GM19324 (cell line): Measurements from ENCODE around the gene CD58.

Experiments
- ATAC-seq: cut with Tn5 transposase; IDR thresholded peaks from one replicate; pipeline ENCODE4 v1.9.1; 2021; ENCODE audit warnings: mild to moderate bottlenecking, moderate library complexity; ENCODE audit not compliant: unreplicated experiment, low FRiP score

The CD58 gene

DNA sequence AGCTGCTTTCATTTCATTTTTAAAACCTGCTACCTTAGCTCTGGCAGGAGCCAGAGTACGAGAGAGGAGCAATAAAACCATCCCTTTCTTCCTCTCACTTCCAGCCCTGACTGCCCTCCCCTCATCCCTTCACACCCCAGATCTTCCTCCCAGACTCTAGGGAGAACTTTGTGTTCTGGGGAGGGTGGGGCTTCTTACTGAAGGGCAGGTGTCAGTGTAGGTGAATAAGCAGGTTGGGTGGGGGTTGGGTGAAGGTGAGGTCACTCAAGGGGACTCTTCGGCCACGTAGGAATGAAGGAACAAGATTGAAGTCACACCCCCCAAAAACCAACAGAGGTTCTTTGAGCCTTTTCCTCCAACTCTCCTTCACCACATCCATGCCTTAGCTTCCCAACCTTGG, 88.9 kb downstream of the CD58 start:
- ATAC-seq = no peak

DNA sequence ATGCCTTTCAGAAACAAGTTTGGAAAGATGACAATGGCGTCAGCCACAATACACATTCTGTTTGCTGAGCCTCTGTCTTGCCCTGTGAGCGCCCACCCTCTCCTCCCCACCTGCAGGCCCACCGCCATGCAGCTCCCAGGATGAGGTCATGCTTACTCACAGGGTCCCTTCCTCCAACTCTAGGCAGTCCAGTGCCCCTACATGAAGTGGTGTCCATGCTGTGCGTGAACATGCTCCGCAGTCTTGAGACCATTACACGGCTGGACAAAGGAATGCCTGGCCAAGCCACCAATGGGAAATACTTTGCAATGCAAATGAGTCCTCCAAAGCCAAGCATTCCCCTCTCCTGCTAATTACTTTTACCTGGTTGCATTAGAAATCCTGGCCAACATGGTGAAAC, 92.2 kb downstream of the CD58 start:
- no peak for ATAC-seq

DNA sequence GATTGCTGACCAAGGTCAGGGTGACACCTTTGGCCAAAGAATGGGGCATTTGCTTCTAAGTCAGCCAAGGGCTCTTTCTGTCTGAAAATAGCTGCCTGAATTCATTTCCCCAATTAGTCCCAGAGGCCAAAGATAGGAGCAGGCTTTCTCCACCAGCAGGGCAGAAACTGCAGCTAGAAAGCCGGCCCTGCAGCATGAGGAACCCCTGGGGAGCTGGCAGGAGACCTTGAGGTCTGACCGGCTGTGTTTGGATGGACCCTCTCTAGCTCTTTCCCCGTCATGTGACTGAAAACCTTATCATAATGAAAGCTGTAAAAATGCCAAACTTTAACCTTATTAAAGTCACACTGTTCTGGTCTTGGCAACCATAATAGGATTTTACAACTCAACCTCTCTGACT, 93.4 kb downstream of the CD58 start:
- ATAC-seq = no peak

DNA sequence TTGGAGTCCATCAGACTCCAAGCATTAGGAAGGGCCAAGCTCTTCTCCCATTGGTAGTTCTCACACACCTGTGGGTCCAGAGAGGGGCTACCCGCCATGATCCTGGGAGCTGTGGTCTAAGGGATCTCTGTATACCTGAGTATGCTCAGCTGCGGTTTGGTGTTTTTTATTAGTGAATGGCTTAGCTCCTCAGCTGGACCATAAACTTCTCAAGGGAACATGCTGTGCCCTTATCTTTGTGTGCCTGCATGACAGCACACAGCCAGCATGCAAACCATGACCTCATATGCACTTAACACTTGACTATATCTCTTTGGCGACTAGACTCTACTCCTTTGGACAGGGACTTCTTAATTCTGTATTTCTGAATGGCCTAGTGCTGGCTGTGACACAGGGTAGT, 94.5 kb downstream of the CD58 start:
- ATAC-seq = no peak

DNA sequence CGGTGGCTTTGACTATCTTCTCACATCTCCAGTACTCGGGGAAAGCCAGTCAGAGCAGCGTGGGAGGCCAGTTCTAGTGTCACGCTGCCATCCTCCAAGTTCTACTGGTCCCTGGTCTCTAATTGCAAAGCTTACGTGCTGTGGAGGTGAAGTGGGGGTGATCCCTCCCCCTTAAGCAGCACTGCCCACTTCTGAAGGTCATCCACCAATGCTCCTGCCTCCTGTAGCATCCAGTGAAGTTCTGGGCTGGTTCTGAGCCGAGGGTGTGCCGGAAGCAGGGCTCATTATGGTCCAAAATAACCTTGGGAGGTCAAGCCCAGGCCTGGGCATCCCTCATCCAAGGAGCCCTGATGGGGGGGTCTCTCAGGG, 95.0 kb downstream of the CD58 start:
- ATAC-seq = no peak

DNA sequence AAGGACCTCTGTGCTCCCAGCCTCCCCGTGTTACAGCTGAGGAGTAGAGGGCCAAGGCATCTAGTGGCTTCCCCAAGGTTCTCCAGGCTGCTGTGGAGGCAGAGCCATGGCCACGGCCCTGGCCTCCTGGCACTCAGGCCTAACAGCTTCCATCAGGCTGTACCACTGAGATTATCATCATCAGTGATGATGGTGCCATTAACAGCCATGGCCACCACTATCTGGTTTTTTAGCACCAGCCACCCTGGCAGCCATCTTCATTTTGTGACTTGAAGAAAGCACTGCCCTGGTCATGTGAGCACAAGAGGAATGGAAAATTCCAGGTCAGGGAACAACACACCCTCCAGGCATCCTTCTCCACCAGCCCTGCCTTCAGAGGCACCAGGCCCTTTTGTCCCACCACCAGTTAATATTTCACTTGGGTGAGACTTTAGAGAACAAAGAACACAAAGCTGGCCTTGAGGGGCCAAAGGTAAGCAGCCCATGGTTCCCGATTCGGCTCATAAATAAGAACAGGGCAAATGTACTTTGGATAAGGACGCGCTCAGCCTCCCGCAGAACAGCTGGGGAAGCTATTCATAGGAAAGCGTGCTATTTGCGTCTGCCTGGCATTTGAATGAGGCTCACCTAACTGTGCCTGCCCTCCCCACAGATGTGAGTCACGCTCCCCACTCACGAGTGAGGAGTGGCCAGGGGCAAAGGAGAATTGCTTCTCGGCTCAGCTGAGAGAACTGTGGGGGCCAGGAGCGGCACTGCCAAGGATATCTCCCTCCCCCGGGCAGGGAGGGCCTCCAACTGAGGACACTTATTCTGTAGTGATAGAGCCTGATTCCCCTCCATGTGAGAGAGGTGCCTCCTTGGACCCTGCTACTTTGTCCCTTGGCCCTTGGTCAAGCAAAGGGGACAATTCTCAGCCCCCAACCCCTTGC, 95.6 kb downstream of the CD58 start:
- no peak for ATAC-seq

DNA sequence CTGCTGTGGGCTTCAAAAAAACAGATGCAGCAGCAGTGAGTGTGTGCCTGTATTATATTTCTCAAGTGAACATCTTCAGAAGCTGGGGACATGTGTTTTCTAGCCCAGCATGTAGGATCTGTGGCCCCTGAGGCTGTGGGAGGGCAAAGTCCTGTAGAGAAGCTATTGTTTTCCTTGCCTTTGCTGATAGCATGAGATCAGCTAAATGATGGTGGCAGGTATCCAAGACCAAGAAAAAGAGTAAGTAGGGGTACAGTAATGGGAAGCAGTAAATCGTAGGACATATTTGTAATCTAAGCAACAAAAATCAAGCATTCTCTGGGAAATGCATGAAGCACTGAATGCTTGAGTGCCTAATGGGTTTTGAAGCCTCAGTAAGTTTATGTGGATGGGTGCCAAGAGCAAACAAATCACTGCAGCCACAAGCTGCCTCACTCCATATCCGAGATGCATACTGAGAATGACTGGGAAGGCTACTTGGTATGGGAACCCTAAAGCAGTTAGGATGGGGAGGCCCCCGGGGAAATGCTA, 98.3 kb downstream of the CD58 start:
- no peak for ATAC-seq

DNA sequence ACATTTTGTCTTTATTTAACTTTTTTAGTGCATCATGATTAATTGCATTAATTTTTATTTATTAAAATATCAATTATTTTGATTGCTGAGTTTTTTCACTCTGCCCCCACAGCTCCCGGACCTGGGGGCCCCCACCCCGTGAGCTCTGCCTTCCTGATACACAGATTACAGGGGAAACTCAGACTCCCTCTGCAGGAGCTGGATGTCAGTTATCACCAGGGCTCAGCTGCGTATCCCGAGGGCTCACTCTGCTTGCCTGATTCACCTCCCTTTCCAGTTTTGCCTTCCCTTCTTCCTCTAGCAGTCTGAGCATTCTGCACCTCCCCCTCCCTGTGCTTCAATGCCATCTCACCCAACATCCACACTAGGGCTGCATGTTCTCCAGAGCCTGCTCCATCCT, 99.6 kb downstream of the CD58 start:
- no peak for ATAC-seq

DNA sequence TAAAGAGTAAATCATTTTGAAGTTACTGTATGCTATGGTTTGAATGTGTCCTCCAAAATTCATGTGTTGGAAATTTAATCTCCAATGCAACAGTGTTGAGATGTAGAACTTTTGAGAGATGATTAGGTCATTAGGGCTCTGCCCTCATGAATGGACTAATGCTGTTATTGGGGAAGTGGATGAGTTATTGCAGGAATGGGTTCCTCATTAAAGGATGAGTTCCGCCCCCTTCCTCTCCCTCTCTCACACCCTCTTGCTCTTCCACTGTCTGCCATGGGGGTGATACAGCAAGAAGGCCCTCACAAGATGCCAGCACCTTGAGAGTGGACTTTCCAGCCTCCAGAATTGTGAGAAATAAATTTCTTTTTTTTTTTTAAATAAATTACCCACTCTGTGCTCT, 100.2 kb downstream of the CD58 start:
- no peak for ATAC-seq

DNA sequence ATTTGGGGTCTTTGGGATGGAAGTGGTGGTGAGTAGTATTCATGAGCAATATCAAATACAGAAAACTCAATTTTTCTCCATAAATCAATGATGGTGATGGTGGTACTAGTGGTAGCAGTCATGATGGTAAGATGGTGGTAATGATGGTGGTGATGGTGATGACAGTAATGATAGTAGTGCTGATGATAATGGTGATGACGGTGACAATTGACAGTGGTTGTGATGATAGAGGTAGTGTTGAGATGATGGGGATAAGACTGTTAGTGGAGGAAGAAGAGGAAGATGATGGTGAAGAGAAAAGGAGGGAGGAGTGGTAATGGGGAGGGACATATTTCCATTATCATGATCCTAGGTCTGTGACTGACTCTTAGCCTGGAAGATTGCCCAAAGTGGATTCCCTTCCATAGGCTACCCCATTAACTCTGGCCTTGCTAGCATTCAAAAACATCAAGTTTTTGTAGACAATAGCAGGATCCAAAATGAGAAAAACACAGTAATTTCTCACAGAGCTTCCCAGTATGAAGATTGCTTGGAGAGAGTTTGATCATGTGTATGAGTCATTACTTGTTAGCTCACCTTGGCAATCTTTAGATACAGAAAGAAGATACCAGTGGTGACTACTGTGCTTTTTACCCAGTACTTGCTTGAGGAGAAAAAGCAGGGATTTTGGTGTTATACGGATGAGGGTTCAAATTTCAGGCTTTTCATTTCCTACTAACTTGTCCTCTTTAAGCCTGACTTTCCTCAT, 103.8 kb downstream of the CD58 start:
- ATAC-seq = no peak

DNA sequence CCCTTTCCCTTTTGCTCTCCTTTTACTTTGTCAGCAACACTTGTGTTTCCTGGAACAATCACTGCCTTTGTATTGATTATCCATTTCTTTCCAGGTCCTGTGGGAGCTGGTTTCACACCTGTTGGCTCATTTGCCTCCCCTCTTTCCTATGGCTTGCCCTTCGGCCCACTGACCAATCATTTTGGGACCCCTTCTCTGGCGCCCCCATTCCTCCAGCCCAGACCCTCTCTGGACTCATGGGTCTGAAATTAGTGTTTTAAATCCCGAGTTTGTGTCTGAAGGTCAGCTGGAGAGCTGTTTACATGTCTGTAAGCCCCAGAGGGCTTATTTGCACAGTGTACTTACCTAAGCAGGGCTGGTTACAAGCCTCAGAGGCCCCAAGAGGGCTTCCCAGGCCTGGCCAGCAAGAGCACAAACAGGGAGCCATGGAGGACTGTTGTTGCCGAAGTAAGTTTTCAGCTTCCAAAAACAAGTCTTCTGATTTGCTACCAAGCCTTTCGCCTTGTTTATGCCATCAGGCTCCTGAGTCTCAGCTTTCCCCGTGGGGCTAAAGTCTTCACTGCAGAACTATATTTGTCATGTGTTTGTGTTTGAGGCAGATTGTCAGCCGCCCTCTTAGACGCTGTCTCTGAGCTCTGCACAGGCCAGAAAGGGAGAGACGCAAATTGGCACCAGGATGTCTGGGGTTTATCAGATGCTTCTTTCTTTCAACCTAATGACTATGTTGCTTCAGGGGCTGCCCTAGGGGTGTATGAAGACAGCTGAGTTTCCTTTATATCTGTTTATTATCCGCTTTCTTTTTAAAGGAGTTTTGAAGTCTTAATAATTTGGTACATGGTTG, 104.8 kb downstream of the CD58 start:
- ATAC-seq = no peak

DNA sequence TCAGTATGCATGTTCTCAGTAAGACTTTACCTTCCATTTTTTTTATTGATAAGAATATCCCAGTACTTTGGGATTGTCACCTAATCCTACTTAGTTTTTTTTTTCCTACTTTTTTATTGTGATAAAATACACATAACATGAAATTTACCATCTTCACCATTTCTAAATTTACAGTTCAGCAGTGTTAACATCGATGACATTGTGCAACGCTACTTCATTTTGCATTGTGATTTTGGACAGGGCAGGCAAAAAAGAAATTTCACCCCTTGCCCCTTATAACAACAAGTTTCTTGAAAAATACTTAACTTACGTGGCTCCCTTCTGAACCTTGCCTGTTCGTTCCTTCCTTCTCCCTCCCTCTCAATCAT, 105.4 kb downstream of the CD58 start:
- ATAC-seq = no peak
